WTC11 (cell line): ENCODE data around the gene DUSP2.

Source experiments
- FOXJ3 ChIP-seq: sonication (generic); formaldehyde crosslinking; IDR thresholded peaks from 2 replicates; pipeline ENCODE4 v1.9.0; 2021; ENCODE audit warnings: missing genetic modification reagents, mild to moderate bottlenecking, borderline replicate concordance
- NR3C1 ChIP-seq: sonication (generic); formaldehyde crosslinking; conservative IDR thresholded peaks from 2 replicates; pipeline ENCODE4 v1.8.1; 2023; ENCODE audit warnings: low read depth, mild to moderate bottlenecking, missing genetic modification reagents
- RELA ChIP-seq: sonication (generic); formaldehyde crosslinking; IDR thresholded peaks from 2 replicates; pipeline ENCODE4 v1.8.1; 2022; ENCODE audit warnings: missing genetic modification reagents, mild to moderate bottlenecking, borderline replicate concordance
- SP1 ChIP-seq: sonication (generic); formaldehyde crosslinking; conservative IDR thresholded peaks from 2 replicates; pipeline ENCODE4 v1.8.1; 2022; ENCODE audit warnings: missing genetic modification reagents
- TF ChIP-seq, protein P1 (sequence below): sonication (generic); formaldehyde crosslinking; IDR thresholded peaks from 2 replicates; pipeline ENCODE4 v1.8.1; 2023; ENCODE audit warnings: mild to moderate bottlenecking, missing genetic modification reagents, moderate library complexity
- TF ChIP-seq, protein P2 (sequence below): sonication (generic); formaldehyde crosslinking; IDR thresholded peaks from 2 replicates; pipeline ENCODE4 v1.8.1; 2023; ENCODE audit warnings: mild to moderate bottlenecking, missing genetic modification reagents, moderate library complexity
- TF ChIP-seq, protein P3 (sequence below): fragments of 200-600 bp; IDR thresholded peaks from 2 replicates; pipeline ENCODE4 v1.8.0; 2022; ENCODE audit warnings: antibody characterized with exemption
- TF ChIP-seq, protein P4 (sequence below): sonication (generic); formaldehyde crosslinking; IDR thresholded peaks from 2 replicates; pipeline ENCODE4 v1.8.1; 2022; ENCODE audit warnings: low read depth, missing genetic modification reagents, borderline replicate concordance
- TF ChIP-seq, protein P5 (sequence below): sonication (generic); formaldehyde crosslinking; IDR thresholded peaks from 2 replicates; pipeline ENCODE4 v1.8.0; 2023; ENCODE audit warnings: mild to moderate bottlenecking, missing genetic modification reagents
- TF ChIP-seq, protein P6 (sequence below): sonication (generic); formaldehyde crosslinking; conservative IDR thresholded peaks from 2 replicates; pipeline ENCODE4 v1.8.1; 2022; ENCODE audit warnings: mild to moderate bottlenecking, missing genetic modification reagents
- TF ChIP-seq, protein P7 (sequence below): sonication (generic); formaldehyde crosslinking; IDR thresholded peaks from 2 replicates; pipeline ENCODE4 v1.8.0; 2022; ENCODE audit warnings: mild to moderate bottlenecking, missing genetic modification reagents

DNA sequence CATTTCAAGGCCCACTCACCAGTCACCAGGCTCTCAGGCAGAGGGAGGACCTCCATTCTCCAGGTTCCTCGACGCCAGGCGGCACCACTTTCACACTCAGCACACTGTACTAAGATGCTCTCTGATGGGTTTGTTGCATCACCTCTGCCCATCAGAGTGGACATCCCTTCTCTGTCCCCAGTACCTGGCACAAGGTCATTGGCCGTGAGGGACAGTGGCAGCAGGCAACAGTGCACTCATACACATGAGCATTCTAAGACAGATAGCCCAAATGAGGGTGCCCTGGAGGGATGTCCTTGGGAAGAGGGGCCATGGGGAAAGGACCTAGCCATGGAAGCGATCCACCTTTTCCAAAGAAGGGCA, 25.9 kb downstream of the DUSP2 start:
- TF ChIP-seq, protein P1, sequence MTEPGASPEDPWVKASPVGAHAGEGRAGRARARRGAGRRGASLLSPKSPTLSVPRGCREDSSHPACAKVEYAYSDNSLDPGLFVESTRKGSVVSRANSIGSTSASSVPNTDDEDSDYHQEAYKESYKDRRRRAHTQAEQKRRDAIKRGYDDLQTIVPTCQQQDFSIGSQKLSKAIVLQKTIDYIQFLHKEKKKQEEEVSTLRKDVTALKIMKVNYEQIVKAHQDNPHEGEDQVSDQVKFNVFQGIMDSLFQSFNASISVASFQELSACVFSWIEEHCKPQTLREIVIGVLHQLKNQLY (CRISPR knock-in tag), result no peak
- TF ChIP-seq, protein P2, sequence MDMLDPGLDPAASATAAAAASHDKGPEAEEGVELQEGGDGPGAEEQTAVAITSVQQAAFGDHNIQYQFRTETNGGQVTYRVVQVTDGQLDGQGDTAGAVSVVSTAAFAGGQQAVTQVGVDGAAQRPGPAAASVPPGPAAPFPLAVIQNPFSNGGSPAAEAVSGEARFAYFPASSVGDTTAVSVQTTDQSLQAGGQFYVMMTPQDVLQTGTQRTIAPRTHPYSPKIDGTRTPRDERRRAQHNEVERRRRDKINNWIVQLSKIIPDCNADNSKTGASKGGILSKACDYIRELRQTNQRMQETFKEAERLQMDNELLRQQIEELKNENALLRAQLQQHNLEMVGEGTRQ, result no peak
- TF ChIP-seq, protein P3, sequence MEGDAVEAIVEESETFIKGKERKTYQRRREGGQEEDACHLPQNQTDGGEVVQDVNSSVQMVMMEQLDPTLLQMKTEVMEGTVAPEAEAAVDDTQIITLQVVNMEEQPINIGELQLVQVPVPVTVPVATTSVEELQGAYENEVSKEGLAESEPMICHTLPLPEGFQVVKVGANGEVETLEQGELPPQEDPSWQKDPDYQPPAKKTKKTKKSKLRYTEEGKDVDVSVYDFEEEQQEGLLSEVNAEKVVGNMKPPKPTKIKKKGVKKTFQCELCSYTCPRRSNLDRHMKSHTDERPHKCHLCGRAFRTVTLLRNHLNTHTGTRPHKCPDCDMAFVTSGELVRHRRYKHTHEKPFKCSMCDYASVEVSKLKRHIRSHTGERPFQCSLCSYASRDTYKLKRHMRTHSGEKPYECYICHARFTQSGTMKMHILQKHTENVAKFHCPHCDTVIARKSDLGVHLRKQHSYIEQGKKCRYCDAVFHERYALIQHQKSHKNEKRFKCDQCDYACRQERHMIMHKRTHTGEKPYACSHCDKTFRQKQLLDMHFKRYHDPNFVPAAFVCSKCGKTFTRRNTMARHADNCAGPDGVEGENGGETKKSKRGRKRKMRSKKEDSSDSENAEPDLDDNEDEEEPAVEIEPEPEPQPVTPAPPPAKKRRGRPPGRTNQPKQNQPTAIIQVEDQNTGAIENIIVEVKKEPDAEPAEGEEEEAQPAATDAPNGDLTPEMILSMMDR, result no peak
- TF ChIP-seq SP1 (CRISPR knock-in tag), result no peak
- no peak for TF ChIP-seq NR3C1
- TF ChIP-seq, protein P4, sequence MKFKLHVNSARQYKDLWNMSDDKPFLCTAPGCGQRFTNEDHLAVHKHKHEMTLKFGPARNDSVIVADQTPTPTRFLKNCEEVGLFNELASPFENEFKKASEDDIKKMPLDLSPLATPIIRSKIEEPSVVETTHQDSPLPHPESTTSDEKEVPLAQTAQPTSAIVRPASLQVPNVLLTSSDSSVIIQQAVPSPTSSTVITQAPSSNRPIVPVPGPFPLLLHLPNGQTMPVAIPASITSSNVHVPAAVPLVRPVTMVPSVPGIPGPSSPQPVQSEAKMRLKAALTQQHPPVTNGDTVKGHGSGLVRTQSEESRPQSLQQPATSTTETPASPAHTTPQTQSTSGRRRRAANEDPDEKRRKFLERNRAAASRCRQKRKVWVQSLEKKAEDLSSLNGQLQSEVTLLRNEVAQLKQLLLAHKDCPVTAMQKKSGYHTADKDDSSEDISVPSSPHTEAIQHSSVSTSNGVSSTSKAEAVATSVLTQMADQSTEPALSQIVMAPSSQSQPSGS (CRISPR knock-in tag), result no peak
- no peak for TF ChIP-seq RELA (CRISPR knock-in tag)
- TF ChIP-seq, protein P5, sequence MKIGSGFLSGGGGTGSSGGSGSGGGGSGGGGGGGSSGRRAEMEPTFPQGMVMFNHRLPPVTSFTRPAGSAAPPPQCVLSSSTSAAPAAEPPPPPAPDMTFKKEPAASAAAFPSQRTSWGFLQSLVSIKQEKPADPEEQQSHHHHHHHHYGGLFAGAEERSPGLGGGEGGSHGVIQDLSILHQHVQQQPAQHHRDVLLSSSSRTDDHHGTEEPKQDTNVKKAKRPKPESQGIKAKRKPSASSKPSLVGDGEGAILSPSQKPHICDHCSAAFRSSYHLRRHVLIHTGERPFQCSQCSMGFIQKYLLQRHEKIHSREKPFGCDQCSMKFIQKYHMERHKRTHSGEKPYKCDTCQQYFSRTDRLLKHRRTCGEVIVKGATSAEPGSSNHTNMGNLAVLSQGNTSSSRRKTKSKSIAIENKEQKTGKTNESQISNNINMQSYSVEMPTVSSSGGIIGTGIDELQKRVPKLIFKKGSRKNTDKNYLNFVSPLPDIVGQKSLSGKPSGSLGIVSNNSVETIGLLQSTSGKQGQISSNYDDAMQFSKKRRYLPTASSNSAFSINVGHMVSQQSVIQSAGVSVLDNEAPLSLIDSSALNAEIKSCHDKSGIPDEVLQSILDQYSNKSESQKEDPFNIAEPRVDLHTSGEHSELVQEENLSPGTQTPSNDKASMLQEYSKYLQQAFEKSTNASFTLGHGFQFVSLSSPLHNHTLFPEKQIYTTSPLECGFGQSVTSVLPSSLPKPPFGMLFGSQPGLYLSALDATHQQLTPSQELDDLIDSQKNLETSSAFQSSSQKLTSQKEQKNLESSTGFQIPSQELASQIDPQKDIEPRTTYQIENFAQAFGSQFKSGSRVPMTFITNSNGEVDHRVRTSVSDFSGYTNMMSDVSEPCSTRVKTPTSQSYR (CRISPR knock-in tag), result no peak
- TF ChIP-seq, protein P6, sequence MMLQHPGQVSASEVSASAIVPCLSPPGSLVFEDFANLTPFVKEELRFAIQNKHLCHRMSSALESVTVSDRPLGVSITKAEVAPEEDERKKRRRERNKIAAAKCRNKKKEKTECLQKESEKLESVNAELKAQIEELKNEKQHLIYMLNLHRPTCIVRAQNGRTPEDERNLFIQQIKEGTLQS (CRISPR knock-in tag), result no peak
- TF ChIP-seq, protein P7, sequence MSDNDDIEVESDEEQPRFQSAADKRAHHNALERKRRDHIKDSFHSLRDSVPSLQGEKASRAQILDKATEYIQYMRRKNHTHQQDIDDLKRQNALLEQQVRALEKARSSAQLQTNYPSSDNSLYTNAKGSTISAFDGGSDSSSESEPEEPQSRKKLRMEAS (CRISPR knock-in tag), result no peak
- TF ChIP-seq FOXJ3, result no peak
